GM11168 (cell line): ENCODE measurements around the gene CENPK.

Experiments used
- in situ Hi-C: fragments of 300-500 bp; cut with MboI; formaldehyde crosslinking; loops from one replicate; pipeline ENCODE4 v1.12.0; 2022; ENCODE audit warnings: low sequenced_read_pairs; ENCODE audit not compliant: unreplicated experiment

The CENPK gene

DNA sequence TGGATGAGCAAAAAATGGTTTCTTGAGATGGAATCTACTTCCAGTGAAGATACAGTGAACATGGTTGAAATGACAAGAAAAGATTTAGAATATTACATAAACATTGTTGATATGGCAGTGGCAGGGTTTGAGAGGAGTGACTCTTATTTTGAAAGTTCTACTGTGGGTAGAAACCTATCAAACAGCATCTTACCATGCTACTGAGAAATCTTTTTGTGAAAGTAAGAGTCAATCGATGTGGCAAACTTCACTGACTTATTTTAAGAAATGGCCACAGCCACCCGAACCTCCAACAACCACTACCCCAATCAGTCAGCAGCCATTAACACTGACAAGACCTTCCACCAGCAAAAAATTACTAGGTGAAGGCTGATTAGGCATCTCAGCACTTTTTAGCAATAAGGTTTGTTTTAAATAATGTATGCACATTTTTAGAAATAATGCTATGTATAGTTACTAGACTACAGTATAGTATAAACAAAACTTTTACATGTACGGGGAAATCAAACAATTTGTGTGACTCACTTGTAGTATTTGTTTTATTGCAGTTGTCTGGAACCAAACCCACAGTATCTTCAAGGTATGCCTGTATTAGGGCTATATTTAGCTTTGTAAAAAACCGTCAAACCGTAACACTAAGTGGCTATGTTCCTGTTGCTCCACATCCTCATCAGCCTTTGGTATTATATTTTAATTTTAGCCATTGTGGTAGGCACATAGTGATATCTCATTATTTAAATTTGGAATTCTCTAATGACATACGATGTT, 50.6 kb downstream of the CENPK start:
- in situ Hi-C loops, result no loop called here

DNA sequence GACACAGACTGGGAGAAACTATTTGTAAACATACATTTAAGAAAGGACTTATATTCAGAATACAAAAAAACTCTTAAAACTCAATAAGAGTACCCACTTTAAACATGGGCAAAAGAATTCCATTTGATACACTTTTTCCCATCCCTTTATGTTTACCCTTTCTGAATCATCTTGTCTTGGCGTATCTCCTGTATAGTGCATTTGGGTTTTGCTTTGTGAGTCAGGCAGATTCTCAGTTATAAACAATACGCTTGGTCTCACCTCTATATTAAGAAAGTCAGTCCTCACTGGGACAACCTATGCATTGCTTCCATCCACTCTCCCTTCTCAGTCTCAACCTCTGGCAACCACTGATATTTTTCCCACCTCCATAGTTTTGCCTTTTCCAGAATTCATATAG, 54.0 kb downstream of the CENPK start:
- in situ Hi-C loops, result no loop called here

DNA sequence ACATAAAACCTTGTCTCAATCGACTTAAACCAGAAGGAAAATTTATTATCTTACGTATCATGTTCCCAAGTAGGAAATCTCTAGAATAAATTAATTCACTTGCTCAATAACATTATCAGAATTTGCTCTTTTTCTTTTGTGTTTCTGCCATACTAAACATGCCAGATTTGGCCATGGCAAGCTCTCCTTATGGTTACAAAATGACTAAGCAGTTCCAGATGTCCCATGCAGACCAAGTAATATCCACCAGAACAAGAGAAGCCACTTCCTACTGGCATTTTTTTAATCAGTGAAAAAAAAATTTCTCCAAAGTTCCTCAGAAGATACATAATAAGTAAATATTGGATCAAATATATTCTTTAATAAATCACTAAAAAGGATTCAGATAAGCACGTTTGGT, 56.0 kb downstream of the CENPK start:
- in situ Hi-C loops, result no loop called here

DNA sequence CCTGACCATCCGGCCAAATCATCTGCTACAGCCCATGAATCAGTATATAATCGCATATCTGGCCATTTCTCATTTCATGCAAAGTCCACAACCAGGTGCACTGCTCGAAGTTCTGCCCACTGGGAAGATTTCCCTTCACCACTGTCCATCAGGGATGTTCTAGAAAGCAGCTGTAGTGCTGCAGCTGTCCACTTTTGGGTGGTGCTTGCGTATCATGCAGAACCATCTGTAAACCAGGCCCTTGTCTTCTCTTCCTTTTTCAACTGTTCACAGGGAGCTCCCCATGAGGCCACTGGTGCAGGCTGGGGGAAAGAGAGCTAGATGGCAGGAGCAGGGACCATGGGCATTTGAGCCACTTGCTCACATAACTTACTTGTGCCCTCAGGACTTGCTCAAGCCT, 73.8 kb downstream of the CENPK start:
- in situ Hi-C loops, result loop anchor here (10.0 to 25.0 kb wide), 2 partner anchors 414 to 852 kb away; no protein-coding TSS in a partner anchor

DNA sequence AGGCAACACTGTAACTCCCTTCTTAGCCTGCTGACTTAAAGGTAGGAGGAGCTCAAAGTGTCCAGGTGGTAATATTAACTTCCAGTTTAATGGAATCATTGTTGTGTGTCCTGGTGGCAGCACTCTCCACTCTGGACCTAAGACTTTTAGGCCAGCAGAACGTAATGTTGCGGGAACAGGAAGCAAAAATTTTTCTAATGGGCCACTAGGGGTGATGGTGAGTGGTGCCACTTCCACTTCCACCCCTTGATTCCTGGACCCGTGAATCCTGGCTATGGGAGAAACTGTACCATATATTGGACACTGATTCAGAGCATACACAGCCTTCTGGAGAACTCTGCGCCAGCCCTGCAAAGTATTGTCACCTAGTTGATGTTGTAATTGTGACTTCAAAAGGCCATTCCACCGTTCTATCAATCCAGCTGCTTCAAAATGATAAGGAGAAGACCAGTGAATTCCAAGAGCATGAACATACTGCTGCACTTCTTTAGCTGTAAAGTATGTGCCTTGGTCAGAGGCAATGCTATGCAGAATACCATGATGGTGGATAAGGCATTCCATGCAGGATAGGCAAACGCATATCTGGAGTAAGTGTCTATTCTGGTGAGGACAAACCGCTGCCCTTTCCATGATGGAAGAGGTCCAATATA, 74.8 kb downstream of the CENPK start:
- in situ Hi-C loops, result loop anchor here (10.0 to 25.0 kb wide), 2 partner anchors 413 to 851 kb away; no protein-coding TSS in a partner anchor

DNA sequence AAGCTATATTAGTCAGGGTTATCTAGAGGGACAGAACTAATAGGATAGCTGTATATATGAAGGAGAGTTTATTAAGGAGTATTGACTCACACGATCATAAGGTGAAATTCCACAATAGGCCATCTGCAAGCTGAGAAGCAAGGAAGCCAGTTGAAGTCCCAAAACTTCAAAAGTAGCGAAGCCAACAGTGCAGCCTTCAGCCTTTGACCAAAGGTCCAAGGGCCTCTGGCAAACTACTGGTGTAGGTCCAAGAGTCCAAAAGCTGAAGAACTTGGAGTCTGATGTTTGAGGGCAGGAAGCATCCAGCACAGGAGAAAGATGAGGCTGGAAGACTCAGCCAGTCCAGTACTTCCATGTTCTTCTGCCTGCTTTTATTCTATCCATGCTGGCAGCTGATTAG, 76.2 kb downstream of the CENPK start:
- in situ Hi-C loops, result loop anchor here (10.0 to 25.0 kb wide), 2 partner anchors 412 to 850 kb away; no protein-coding TSS in a partner anchor

DNA sequence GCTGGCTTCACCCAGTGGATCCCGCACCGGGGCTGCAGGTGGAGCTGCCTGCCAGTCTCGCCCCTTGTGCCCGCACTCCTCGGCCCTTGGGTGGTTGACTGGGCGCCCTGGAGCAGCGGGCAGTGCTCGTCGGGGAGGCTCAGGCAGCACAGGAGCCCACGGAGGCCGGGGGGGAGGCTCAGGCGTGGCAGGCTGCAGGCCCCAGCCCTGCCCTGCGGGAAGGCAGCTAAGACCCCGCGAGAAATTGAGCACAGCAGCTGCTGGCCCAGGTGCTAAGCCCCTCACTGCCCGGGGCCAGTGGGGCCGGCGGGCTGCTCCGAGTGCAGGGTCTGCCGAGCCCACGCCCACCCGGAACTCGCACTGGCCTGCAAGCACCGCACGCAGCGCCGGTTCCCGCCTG, 77.6 kb downstream of the CENPK start:
- in situ Hi-C loops, result loop anchor here (10.0 to 25.0 kb wide), 2 partner anchors 411 to 848 kb away; no protein-coding TSS in a partner anchor

DNA sequence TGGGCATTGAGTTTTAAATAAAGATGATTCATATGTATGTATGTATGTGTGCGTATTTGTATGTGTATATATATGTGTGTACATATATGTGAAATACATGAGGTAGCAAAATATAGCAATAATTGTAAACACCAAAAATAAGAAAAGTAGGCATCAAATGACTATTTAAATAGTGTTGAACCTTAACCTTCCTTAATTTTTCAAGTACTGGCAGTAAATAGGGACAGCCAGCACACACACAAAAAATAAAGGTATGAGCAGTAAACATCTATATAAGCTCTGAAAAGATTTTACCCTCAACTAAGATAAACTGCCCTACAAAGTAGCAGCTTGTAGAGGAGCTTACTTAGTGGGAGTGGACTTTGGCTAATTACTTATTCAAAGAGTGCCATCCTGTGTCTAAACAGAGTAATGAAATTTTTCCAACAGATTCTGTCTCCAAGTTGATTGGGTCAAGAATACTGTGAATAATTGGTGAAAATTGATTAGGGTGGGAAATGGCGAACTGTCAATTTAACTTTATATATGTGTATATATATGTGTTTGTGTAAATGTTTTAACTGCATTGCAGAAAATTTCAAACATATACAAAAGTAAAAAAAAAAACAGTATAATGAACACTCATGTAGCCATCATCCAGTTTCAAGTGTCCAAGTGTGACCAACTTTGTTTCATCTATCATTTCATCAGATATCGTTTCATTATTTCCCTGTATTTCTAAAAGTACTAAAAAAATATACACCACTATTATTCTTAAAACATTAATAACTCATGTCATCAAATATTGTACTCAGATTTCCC, 79.2 kb downstream of the CENPK start:
- in situ Hi-C loops, result loop anchor here (10.0 to 25.0 kb wide), 2 partner anchors 409 to 846 kb away; no protein-coding TSS in a partner anchor

DNA sequence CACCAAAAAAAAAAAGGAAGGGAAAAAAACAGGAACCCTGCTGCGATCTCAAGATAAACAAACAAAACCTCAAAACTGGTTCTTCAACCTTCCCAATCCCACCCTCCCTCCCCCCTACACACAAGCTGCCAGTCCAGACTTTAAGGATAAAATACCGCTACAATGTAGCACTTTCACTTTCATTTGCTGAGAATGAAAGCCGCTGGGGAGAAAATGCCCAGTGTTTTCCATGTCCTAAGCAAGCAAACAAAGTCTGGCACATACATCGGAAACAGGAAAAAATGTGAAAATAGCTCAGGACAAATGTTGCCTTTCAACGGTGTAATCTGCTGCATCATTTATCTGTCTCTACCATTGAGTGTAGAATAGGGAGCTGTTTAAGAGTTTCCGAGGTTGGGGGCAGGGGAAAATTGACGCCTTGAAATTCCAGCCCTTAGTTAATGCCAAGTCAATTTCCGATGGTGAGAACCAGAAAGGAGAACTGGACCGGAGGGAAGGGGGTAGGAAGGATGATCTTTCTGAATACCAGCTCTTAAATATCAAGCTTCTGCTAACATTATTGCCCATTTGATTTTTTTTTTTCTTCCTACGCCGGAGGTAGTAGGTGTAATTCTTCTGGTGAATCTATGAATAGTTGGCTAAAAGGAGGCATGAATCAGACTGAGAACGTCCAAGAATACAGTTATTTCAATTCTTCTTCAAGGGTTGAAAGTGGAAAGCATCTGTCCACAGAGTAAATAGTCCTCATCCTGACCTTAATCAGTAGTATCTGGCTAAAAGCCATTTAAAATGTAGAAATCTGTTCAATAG, 80.0 kb downstream of the CENPK start:
- in situ Hi-C loops, result loop anchor here (10.0 to 25.0 kb wide), 2 partner anchors 408 to 846 kb away; no protein-coding TSS in a partner anchor

DNA sequence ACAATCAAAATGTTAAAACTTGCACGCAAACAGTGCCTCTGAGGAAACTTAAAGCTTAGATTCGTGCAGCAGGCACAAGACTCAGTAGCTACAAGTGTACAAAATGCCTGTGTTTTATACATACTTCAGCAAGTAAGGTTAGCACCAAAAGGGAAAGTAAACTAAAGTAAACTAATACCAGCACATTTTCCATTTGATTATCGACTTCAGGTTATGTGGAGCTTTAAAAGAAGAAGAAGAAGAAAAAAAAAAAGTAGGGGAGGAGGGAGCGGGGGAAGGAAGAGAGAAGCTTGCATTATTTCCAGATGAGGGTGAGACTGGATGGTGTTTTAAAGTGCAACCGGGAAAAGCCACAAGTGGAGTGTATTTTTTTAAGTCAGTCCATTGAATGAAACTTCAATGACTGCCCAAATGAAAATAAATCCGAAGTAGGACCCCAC, 80.7 kb downstream of the CENPK start:
- in situ Hi-C loops, result loop anchor here (10.0 to 25.0 kb wide), 2 partner anchors 408 to 845 kb away; no protein-coding TSS in a partner anchor

DNA sequence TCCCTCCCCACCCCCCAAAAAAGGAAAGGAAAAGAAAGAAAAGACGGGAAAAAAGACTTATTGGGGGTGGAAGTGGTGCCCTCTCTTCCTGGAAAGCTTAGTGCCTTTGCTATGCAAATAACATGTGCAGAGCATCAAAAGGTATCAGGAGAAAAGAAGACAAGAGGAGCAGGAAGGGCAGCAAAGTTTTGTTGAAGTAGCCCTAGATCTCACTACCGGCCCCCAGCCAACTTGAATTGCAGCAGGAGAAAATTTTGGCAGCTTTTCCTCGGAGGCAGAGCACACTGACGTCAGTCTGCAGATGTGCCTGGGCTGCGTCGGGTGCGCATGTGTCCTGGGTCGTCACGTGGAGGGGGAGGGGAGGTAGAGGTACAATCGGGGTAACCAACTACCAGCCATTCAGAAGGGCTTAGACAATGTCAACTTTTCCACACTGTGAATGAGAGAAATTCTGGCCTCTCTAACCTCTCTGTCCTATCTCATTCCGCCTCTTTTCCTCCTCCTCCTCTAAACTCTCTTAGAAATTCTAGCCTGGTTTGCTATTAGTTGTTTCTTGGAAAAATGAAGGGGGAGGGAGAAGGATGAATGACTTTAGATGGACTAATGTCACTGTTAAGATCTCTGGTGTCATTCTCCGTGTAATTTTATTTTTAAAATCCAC, 81.2 kb downstream of the CENPK start, which contains the start of gene ADAMTS6:
ADAMTS6 (minus strand) TSS at position 286 of the 661 bp plus-strand sequence. CDS start 8,247 bp downstream, outside the sequence.
- in situ Hi-C loops, result loop anchor here (10.0 to 25.0 kb wide), 2 partner anchors 407 to 844 kb away; no protein-coding TSS in a partner anchor

DNA sequence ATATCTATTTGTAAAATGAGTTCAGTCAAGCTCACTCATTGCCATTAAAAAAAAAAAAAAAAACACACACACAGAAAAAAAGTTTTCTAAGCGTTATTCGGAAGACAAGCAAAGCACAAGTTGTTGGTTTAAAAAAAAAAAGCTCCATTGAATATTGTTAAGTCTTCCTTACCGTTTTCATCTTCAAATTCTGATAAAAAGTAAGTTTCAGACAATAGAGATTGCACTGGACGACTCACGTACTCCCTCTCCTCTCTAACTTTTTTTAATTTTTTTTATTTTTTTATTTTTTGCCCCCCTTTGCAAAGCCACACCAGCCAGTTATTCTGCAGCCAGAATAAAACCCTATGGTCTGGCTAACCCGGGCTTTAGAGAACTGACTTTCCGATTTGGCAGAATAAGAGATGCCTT, 81.8 kb downstream of the CENPK start:
- in situ Hi-C loops, result loop anchor here (10.0 to 25.0 kb wide), 2 partner anchors 406 to 844 kb away; no protein-coding TSS in a partner anchor

DNA sequence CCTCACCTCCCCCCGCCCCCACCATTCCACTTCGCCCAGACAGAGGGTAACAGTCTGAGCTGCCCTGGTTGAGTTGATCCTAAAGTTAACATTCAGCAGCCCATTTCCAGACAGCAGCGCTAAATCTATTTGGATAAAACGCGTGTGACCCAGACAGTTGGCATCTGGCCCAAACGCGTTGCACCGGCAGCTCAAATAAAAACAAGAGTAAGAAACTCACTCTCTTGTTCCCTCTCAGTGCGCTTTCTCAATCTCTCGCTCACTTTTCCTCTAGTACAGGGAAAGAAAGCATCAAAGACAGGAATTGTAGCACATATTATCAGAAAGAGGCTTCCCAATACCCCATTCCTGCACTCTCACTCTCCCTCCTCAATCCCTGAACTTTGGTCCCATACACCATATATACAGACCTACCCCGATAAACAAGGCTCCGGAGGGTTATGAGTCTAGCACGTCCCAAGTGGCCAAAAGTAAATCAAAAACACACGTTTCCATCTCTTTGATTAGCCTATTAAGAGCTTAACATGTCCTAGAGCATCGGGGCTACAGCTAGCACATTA, 82.6 kb downstream of the CENPK start:
- in situ Hi-C loops, result loop anchor here (10.0 to 25.0 kb wide), 2 partner anchors 406 to 843 kb away; no protein-coding TSS in a partner anchor

DNA sequence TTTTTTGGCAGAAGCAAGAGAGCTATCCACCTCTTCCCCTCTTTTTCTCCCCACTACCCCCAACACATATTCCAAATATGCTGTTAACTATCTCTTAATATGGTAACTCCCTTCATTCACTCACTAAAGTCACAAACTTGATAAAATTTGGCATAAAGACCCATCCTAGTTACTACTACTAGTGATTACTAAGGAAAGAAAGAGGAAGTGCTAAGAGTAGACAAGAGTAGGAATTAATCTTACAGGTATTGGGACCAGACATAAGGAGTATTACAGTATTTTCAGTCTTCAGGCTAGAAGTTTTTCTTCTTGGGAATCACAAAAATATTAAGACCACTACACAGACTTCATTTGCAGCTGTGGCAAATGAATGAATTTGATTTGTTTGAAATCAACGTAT, 83.4 kb downstream of the CENPK start:
- in situ Hi-C loops, result loop anchor here (25.0 kb wide), 1 partner anchor 842 kb away; no protein-coding TSS in a partner anchor

DNA sequence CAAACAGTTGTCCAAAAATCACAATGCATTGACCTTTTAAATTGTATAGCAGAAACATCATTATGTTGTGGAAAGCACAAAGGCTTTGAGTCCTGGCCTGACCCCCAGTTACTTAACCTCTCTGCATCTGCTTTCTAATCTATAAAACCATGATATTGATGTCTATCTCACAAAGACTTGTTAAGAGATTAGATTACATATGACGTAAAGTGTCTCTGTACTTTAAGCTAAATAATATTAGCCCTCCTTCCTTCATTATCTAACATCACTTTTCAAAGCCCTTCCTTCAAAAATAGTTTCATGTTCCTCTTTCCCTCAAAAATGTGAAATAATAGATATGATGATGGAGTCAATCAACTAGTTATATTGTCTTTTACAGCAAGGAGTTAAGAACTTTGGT, 84.6 kb downstream of the CENPK start:
- in situ Hi-C loops, result loop anchor here (25.0 kb wide), 1 partner anchor 841 kb away; no protein-coding TSS in a partner anchor

DNA sequence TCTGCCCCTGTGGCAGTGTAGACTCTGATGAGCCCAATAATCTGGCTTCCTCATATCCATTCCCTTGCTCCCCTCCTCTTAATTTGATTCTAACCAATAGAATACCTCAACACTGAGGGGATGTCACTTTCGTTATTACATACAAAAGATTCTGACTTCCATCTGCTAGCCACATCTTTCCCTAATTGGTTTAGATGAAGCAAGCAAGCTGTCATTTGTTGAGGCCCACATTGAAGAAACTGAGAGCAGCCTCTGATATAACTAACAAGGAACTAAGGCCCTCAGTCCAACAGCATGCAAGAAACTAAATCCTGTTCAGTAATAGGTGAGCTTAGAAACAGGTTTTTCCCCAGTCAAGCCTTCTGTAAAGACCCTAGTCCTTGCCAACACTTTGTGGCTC, 87.1 kb downstream of the CENPK start:
- in situ Hi-C loops, result loop anchor here (25.0 kb wide), 1 partner anchor 839 kb away; no protein-coding TSS in a partner anchor

DNA sequence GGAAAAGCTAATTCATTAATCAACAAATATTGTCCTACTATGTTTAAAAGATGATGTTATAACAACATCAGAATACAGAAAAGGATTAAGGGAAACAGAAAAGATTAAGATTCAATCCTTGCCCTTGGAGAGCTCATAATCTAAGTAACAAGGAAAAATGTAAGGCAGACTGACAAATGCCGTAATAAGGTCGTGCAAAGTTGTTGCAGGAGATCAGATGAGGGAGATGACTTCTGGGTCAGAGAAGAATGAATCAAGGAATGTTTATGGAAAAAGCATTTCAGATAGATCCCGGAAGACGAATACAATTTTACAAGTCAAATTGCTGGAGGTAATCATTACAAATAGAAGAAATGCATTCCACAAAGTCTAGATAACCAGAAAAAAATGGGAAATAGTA, 87.6 kb downstream of the CENPK start:
- in situ Hi-C loops, result loop anchor here (25.0 kb wide), 1 partner anchor 838 kb away; no protein-coding TSS in a partner anchor

DNA sequence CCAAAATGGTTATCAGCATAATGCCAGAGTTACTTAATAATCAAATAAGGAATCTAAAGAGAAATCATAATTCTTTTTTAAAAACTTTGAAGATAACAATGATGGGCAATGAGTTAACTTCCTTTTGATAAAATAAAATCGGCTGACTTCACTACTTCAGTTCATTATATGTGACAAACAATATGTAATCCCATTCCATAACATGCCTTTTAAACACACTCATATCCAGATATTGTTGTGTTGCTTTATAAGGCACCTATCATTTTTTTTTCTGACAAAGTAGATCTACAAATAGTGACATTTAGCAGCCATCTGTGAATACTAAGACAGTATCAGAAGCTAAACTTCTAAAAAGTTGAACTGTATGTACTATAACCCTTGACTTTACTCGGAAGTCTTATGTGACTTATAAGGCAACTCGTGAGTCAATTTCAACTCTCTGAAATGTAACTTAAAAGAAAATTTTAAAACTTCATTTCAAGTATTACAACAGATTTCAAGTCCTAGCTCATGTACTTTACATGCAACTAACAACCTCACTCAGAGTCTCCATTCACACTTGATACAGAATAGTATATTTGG, 88.7 kb downstream of the CENPK start:
- in situ Hi-C loops, result loop anchor here (5.0 kb wide), 1 partner anchor 662 kb away; no protein-coding TSS in a partner anchor
